ENCODE measurements around the gene HEATR1.
"Not testable (repeated sequence)": the region's sequence is repeated elsewhere in the genome, so short reads cannot be mapped to it uniquely, and the experiment has no call there.

The HEATR1 gene

GRCh38 chr1:236509203-236509602 is 95.1 kb downstream of the HEATR1 start:
- no peak for DNase-seq

- DNase-seq, result no peak
Measured at GRCh38 chr1:236508593-236509027, 95.7 kb downstream of the HEATR1 start.

- DNase-seq, result no peak
Measured at GRCh38 chr1:236507022-236507700, 97.2 kb downstream of the HEATR1 start.

GRCh38 chr1:236504338-236504737 is 100.0 kb downstream of the HEATR1 start:
- DNase-seq, result not testable (repeated sequence)

GRCh38 chr1:236502972-236503639 is 101.2 kb downstream of the HEATR1 start:
- no peak for DNase-seq

GRCh38 chr1:236502579-236502971 is 101.7 kb downstream of the HEATR1 start:
- DNase-seq, result no peak

- no peak for DNase-seq
Measured at GRCh38 chr1:236501093-236501492, 103.2 kb downstream of the HEATR1 start.

All from activated gamma-delta T cell (primary cell).